HepG2 (cell line): ENCODE results near the gene TSKU.

Experiments used
- SMC3 ChIP-seq: IDR thresholded peaks from 2 replicates; pipeline ENCODE4 v1.6.1; 2011; ENCODE audit warnings: low read length, improper control_type of control experiment
- TAF15 ChIP-seq: fragments of 200-400 bp; formaldehyde crosslinking; IDR thresholded peaks from one replicate; pipeline ENCODE4 v1.6.1; 2018; ENCODE audit warnings: mild to moderate bottlenecking, low read depth, low read length; ENCODE audit not compliant: poor library complexity, severe bottlenecking
- TF ChIP-seq, protein P1 (sequence below): sonication (generic); formaldehyde crosslinking; IDR thresholded peaks from 2 replicates; pipeline ENCODE4 v1.4.0; 2020; ENCODE audit warnings: missing genetic modification reagents, borderline replicate concordance

DNA sequence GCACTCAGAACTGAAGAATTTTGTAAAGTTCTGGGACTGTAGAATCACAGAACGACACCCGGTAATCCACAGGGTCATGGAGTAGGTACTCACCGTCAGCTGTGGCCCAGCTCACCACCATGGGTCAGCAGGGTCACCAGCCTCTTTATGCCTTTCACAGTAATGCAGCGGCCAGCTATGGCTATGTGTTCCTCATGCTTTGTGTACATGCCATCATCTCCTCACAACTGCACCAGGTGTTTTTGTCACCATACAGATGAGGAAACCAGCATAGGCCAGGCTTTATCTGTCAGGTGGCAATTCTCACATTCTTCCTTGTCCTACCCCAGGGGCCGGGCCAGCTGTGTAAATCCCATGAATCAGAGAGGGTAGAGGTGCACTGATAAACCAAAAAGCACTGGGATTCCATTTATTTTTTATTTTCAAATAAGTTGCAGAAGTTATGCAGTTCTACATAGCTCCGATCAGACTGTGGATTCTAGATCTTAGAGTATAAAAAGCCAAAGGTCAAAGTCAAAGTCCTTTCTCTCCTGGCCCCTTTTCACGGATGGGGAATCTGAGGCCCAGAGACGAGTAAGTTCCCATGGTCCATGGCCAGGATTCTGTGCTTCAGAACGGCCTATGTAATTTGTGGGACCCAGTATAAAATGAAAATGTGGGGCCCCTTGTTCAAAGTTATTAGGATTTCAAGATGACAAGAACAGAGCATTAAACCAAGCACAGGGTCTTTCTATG is 17.5 kb downstream of the TSKU start:
- TF ChIP-seq, protein P1, sequence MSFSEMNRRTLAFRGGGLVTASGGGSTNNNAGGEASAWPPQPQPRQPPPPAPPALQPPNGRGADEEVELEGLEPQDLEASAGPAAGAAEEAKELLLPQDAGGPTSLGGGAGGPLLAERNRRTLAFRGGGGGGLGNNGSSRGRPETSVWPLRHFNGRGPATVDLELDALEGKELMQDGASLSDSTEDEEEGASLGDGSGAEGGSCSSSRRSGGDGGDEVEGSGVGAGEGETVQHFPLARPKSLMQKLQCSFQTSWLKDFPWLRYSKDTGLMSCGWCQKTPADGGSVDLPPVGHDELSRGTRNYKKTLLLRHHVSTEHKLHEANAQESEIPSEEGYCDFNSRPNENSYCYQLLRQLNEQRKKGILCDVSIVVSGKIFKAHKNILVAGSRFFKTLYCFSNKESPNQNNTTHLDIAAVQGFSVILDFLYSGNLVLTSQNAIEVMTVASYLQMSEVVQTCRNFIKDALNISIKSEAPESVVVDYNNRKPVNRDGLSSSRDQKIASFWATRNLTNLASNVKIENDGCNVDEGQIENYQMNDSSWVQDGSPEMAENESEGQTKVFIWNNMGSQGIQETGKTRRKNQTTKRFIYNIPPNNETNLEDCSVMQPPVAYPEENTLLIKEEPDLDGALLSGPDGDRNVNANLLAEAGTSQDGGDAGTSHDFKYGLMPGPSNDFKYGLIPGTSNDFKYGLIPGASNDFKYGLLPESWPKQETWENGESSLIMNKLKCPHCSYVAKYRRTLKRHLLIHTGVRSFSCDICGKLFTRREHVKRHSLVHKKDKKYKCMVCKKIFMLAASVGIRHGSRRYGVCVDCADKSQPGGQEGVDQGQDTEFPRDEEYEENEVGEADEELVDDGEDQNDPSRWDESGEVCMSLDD (CRISPR knock-in tag): no peak
- TF ChIP-seq SMC3 (no peak), TAF15 (no peak)
